ENCODE data around the gene CDK10.
A peak's percentile ranks its signal among the peaks of the same experiment; 100 is the strongest.
"Not testable (repeated sequence)": the region's sequence is repeated elsewhere in the genome, so short reads cannot be mapped to it uniquely, and the experiment has no call there.

CDK10 gene, protein sequence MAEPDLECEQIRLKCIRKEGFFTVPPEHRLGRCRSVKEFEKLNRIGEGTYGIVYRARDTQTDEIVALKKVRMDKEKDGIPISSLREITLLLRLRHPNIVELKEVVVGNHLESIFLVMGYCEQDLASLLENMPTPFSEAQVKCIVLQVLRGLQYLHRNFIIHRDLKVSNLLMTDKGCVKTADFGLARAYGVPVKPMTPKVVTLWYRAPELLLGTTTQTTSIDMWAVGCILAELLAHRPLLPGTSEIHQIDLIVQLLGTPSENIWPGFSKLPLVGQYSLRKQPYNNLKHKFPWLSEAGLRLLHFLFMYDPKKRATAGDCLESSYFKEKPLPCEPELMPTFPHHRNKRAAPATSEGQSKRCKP

DNA sequence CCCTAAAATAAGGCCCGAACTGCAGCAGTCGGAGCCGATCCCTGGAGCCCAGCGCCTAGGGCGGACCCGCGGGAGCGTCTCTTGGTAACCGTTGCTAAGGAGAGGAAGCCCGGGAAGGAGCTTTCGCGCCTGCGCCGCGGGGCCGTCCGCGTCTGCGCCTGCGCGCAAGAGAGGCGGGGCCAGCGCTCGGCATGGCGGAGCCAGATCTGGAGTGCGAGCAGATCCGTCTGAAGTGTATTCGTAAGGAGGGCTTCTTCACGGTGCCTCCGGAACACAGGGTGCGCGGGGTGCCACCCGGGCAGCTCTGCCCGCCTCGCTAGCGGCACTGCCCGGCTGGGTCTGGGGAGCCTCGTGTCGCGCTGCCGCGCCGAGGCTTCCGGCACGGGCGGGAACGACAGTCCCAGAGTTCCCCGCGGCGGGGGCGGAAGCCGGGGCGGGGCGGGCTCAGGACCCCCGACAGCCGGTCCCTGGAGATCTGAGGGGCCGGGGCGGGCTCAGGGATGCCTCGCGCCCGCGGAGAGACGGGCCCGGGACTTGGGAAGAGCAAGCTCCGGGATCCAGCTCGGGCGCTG, at the start of gene CDK10:
TSS of gene CDK10 (plus strand) at position 170 of the 572 bp plus-strand sequence. CDS start at position 192, 22 bp downstream.
- DNase-seq = peak; percentile 90

- no peak for DNase-seq
Observed at GRCh38 chr16:89637379-89637778, 49.1 kb upstream of the CDK10 start.

- DNase-seq = no peak
Observed at GRCh38 chr16:89638455-89638854, 48.0 kb upstream of the CDK10 start.

GRCh38 chr16:89639385-89639784, 47.1 kb upstream of the CDK10 start:
- DNase-seq = no peak

GRCh38 chr16:89641458-89642119, 44.9 kb upstream of the CDK10 start:
- no peak for DNase-seq

DNA sequence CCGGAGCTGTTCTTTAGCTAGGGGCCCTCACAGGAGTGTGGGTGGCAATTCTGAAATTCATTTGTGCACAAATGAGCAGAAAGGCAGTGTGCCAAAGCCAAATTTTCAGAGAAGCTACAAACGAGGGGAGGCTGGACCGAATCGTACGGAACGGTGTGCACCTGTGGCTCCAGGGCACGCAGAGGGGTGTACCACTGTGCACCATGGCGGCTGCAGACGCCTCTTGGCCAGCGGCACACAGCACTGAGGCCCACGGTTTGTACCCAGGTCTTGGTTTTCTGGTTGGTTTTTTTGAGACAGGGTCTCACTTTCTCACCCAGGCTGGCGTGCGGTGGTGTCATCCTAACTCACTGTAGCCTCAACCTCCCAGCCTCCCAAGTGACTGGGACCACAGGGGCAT, 43.9 kb upstream of the CDK10 start:
- DNase-seq = no peak

GRCh38 chr16:89643769-89644300, 42.7 kb upstream of the CDK10 start:
- DNase-seq = peak; percentile 36

DNA sequence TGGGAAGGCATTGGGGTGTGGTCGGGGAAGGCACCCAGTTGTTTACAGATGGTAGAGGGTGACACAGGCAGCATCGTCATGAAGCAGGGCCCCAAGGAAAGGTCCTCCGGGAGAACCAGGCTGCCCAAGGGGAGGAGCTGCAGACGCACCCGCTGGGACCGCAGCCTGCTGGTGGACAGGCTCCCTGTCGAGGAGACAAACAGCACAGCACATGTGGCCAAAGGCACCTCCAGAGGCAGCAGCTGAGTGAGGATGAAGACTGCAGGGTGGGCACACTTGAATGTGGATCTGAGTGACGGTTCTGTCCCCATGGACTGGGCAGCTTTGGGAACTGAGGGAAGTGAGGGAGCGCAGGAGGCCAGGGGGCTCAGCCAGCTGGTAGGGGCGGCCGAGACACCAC, 41.4 kb upstream of the CDK10 start:
- DNase-seq = no peak

DNA sequence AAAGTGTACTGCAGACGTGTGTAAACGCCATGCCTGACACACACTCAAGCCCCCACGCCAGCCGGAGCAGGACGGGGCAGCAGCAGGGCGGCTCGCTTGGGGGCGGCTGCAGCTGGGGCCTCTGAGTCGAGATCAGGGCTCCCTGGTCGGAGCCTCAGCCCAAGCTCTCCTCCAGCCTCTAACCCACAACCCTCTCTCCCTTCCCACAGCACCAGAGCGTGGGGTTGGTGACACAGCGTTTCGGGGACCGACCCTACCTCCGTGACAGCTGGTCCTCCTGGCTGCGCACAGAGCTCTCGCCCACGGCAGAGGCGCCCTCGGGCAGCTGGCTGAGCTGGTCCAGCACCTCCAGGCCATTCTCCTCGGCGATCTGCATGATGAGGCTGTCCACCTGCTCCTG, 40.2 kb upstream of the CDK10 start:
- DNase-seq = no peak

- DNase-seq = no peak
Observed at GRCh38 chr16:89646906-89647305, 39.6 kb upstream of the CDK10 start.

DNA sequence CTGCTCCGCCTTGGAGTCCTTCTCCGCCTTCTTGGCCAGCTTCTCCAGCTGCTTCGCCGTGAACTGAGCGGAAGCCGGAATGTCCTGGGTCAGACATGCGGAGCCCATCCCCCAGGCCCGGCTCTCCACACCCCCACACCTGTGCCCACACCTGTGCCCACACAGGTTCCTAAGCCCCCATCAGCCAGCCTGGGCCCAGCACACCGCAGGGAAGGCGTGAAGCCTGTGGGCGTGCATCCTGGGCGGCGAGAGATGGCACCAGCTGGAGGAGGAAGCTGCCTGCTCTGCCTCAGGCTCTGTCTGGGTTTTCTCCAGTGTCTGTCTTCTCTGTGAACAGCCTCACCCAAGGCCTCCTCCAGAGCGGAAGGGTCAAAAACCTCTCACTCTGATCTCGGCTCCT, 34.9 kb upstream of the CDK10 start:
- DNase-seq = no peak

DNA sequence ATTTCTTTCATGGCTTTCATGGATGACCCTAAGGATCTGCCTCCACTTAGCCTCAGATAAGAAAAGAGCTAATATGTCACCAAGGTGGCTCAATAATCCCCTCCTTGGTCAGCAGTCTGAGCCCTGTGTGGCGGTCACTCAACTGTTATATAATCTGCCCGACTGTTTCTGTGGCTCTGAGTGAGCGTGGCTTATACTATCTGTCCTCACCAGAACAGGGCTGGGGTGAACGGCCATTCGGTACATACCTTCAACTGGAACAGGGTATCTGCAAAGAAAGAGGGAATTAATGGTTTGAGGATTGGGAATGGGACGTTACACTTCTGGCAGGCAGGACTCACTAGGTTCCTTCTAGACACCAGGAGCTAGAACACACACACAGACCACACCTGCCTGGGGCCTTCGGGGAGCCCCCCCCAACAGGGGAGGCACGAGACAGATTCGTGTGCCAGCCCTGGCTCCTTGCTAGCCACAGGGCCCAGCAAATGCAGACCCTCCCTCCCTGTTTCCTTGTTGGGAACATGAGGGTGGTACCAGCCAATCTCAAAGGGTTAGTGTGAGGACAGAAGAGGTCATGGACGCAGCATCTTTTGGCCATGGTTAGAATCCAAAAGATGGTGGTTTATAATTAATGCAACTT, 32.7 kb upstream of the CDK10 start:
- DNase-seq = no peak

DNA sequence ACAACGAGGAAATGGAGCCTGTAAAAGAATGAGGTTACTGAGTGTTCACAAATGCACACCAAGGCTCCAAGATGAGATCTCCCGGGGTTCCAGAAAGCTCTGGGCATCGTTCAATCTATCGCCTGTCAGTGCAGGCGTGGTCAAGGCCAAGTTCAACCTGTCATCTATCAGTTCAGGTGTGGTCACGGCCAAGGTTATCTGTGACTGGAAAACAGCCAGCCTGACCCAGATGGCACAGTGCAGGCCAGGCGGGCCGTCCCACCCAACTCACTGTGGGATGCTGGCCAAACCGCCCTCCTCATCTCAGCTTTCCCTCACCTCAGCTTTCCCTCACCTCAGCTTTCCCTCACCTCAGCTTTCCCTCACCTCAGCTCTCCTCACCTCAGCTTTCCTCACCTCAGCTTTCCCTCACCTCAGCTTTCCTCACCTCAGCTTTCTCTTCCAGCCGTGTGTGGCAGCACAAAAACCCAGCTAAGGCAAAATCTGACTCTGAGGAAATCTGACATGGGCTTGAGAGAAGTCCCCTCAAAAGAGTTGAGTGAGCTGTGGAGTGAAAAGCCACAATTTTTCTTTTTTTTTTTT, 31.3 kb upstream of the CDK10 start:
- peak; percentile 9 for DNase-seq

GRCh38 chr16:89656435-89657121, 29.9 kb upstream of the CDK10 start:
- DNase-seq = no peak

DNA sequence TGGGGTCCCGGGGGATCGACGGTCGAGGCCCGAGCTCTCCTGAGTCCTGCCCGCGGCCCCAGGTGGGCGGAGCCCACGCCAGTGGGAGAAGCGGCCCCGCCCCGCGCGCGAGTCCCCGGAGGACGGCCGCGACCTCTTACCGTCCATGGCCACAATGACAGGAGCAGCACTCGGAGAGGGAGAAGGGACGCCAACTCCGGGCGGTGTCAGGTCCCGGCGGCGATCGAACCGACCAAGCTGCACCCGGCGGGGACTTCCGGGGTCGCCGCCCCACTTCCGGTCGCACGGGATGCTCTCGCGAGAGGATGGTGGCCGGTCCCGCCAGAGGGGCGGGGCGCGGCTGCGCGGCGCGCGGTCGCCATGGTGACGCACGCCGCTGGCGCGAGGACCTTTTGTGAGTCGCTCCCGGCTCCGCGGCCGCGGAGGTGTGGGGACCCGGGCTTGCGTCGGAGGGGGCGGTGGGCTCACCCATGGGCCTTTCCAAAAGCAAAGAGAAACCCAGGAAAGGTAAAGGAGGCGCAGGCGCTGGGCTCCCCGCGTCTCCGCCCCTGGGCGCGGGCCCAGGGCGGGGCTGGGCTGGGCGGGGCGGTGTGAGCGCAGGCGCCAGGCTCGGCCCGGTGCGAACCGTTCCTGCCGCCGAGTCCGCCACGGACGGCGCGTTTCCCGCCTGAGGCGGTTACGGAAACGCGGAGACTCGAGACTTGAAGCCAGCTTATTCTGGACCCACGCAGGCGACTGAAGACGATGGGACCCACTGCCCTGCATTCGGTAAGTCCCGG, 28.9 kb upstream of the CDK10 start, which contains the start of the genes CHMP1A and SPATA33:
TSS of gene CHMP1A (minus strand) at position 267 of the 779 bp plus-strand sequence. CDS start at position 147, 120 bp downstream.
TSS of gene SPATA33 (plus strand) at position 395 of the 779 bp plus-strand sequence. CDS start at position 471, 76 bp downstream.
- DNase-seq = peak; percentile 85

GRCh38 chr16:89658221-89658879, 28.1 kb upstream of the CDK10 start:
- DNase-seq = no peak

- DNase-seq = no peak
Observed at GRCh38 chr16:89660146-89660545, 26.3 kb upstream of the CDK10 start.

DNA sequence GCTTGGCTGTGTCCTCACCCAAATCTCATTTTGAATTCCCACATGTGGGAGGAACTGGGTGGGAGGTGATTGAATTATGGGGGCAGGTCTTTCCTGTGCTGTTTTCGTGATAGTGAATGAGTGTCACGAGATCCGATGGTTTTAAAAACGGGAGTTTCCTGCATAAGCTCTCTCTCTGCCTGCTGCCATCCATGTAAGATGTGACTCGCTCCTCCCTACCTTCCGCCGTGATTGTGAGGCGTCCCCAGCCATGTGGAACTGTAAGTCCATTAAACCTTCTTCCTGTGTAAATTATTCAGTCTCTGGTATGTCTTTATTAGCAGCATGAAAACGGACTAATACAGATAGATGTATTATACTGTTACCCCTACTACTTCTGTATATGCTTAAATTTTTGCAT, 25.3 kb upstream of the CDK10 start:
- no peak for DNase-seq

GRCh38 chr16:89664238-89664637, 22.3 kb upstream of the CDK10 start:
- DNase-seq = not testable (repeated sequence)

GRCh38 chr16:89667000-89667399, 19.5 kb upstream of the CDK10 start:
- peak; percentile 55 for DNase-seq

DNA sequence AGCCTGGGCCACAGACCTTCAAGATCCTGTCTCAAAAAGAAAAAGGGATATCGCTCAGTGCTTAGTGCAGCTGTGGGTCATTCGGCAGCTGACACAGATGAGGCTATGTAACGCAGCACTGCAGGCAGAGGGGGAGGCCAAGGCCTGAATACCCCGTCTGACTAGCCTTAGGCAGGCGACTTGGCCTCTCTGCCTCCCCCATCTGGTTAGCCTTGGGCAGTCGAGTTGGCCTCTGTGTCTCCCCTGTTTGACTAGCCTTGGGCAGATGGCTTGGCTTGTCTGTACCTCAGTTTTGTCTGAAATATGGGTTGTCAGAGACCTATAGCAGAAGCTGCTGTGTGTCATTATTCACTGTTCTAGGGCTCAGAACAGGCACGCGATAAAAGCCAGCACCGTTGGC, 18.9 kb upstream of the CDK10 start:
- DNase-seq = no peak
